HG02623 (cell line): ENCODE results near the gene HIRA.

ENCODE experiments used
- ATAC-seq: cut with Tn5 transposase; IDR thresholded peaks from one replicate; pipeline ENCODE4 v1.9.1; 2021; ENCODE audit warnings: moderate library complexity; ENCODE audit not compliant: unreplicated experiment

Gene HIRA

GRCh38 chr22:19431649-19432132 lies at the start of gene HIRA:
Gene HIRA, minus strand, starts transcription at chr22:19431733. Its CDS starts 257 bp downstream, at chr22:19431476.
- ATAC-seq, result peak; percentile 52

- ATAC-seq, result no peak
Observed at GRCh38 chr22:19480789-19481188, 49.3 kb upstream of the HIRA start.

- no peak for ATAC-seq
Observed at GRCh38 chr22:19480173-19480568, 48.6 kb upstream of the HIRA start.

GRCh38 chr22:19479355-19480172 lies 48.0 kb upstream of the HIRA start, which contains the start of gene CDC45:
Gene CDC45, plus strand, starts transcription at chr22:19479920. Its CDS starts 49 bp downstream, at chr22:19479969.
- ATAC-seq, result peak; percentile 85

- ATAC-seq, result peak; percentile 38
Observed at GRCh38 chr22:19478901-19479354, 47.4 kb upstream of the HIRA start, which contains the start of gene UFD1. Gene UFD1, minus strand, starts transcription at chr22:19479193. Its CDS starts 108 bp downstream, at chr22:19479085.

- no peak for ATAC-seq
Observed at GRCh38 chr22:19478045-19478900, 46.7 kb upstream of the HIRA start.

- ATAC-seq, result no peak
Observed at GRCh38 chr22:19477321-19478044, 46.0 kb upstream of the HIRA start.

GRCh38 chr22:19476023-19476422 lies 44.5 kb upstream of the HIRA start:
- ATAC-seq, result no peak

GRCh38 chr22:19473578-19473977 lies 42.0 kb upstream of the HIRA start:
- ATAC-seq, result no peak

GRCh38 chr22:19472233-19472632 lies 40.7 kb upstream of the HIRA start:
- ATAC-seq, result no peak

- ATAC-seq, result no peak
Observed at GRCh38 chr22:19471572-19471971, 40.0 kb upstream of the HIRA start.

GRCh38 chr22:19470010-19470409 lies 38.5 kb upstream of the HIRA start:
- ATAC-seq, result no peak

GRCh38 chr22:19469421-19469820 lies 37.9 kb upstream of the HIRA start:
- no peak for ATAC-seq

GRCh38 chr22:19467912-19468311 lies 36.4 kb upstream of the HIRA start:
- ATAC-seq, result no peak

GRCh38 chr22:19466848-19467752 lies 35.6 kb upstream of the HIRA start:
- ATAC-seq, result no peak

GRCh38 chr22:19466126-19466716 lies 34.7 kb upstream of the HIRA start:
- ATAC-seq, result no peak

- no peak for ATAC-seq
Observed at GRCh38 chr22:19464975-19465374, 33.4 kb upstream of the HIRA start.

- ATAC-seq, result no peak
Observed at GRCh38 chr22:19464546-19464945, 33.0 kb upstream of the HIRA start.
